HG02763 (cell line): ENCODE results near the gene CECR2.
"Not testable (repeated sequence)": the region's sequence is repeated elsewhere in the genome, so short reads cannot be mapped to it uniquely, and the experiment has no call there.

Experiments used
- ATAC-seq: cut with Tn5 transposase; IDR thresholded peaks from one replicate; pipeline ENCODE4 v1.9.1; 2021; ENCODE audit warnings: mild to moderate bottlenecking, moderate library complexity; ENCODE audit not compliant: unreplicated experiment

Gene CECR2

DNA sequence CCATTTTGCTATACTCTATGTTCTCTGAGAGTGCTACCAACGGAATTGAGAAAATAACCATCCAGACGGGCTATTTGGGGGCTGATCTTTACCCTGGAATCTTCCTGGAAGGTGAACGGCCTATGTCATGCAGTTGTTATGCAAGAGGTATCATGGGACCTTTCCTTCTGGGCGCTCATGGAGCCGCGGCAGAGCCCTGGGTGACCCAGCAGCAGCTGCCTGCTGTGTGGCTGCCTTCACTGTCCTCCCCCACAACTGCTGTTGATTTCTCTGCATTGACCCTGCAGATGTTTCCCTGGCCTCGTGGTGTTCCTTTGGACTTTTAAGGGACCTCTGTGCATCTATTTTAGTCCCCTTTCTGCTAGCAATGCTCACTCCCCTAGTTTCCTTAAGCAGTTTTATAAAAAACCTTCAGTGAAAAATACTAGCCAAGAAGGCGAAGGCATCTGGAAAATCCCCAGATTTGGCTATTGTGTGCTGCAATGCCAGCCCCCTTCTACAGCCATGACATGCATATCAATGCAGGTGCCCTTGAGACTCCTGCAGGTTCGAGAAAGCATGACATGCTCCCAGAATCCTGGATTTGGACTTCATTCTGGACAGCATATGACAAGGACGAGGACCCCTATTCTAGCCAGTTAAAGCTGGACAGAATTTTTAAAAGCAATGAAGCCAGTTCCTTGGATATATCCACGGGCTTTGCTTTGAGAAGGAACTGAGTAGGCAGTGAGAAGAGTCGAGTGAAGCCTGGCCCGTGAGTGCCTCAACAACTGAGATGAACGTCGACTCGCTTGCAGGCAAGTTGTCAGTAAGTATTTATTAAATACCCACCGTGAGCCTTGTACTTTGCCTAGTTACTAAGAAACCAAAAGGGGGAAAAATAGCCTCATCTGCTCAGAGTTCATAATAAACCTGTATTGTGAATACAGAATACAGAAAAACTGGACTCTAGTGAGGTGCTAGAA is 193.9 kb downstream of the CECR2 start, which contains the start of gene SLC25A18:
SLC25A18 (plus strand) TSS at position 593 of the 965 bp plus-strand sequence. CDS start 16,447 bp downstream, outside the sequence.
- ATAC-seq, result no peak

DNA sequence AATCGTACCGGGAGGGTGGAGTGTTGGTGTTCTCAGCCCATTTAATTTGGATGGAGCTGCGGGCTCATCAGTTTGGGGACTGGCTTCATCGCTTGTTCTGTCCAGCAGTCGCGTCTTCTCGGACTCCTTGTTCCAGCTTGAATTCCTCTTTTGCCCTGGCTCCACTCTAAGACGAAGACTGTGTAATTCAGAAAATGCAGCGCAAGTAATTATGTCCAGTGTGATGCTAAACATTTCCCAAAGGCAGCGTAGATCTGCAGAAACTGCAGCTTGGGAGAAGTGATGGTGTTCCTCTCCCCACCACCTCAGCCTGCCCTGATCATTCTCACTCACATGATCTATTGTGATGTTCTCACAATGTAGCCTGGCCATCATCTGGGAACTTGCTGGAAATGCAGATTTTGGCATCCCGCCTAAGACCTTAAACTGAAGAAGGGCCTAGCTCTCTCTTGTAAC is 194.7 kb downstream of the CECR2 start:
- ATAC-seq, result no peak

DNA sequence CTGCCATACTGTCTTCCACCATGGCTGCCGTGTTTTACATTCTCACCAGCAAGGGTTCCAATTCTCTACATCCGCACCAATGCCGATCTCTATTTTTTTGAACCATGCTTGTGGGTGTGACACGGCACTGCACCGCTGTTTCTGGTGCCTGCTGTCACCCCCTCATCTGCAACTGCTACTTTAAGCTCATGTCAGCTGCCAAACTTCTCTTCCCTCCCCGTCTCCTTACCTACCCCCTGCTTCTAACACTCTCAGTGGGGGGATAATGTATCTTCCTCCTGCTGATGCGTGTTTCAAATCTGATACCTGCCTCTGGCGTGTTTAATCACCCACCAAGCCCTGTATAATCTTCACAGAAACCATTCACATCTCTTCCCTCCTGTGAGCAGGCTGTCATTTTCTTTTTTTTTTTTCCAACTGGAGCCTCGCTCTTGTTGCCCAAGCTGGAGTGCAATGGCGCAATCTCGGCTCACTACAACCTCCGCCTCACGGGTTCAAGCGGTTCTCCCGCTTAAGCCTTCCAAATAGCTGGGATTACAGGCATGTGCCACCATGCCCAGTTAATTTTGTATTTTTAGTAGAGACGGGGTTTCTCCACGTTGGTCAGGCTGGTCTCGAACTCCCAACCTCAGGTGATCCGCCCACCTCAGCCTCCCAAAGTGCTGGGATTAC is 196.9 kb downstream of the CECR2 start:
- not testable (repeated sequence) for ATAC-seq

DNA sequence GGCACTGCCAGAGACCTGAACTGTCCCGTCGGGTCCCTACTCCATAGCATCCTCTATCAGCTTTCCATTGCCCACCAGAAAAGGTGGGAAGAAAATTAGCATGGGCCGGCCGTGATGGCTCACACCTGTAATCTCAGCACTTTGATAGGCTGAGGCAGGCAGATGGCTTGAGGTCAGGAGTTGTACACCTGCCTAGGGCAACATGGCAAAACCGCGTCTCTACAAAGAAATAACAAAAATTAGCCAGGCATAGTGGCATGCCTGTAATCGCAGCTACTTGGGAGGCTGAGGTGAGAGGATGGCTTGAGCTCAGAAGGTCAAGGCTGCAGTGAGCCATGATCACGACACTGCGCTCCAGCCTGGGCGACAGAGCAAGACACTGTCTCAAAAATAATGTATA is 197.5 kb downstream of the CECR2 start:
- ATAC-seq, result no peak

DNA sequence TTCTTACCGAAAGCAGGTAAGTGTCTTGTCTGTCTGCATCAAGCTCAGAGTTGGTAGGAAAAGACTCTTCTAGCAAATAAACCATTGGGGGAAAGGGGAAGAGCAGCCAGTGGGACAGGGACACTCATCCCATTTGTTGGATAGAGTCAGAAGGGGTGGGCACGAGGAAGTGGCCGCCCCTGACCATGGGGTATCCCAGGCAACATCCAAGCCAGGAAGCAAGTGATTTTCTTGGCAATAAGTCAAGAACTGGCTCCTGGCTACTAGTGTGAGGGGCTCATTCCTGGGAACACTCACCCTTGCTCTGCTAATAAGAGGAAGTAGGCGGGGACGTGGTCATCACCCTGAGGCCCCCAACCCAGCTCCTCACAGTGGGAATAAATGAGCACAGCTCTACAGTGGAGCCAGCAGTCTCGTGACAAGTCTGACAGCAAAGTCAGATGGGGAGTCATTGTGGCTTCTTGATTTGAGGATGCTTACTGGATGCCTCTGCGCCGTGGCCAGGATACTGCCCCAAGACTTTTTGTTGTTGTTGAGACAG is 200.8 kb downstream of the CECR2 start:
- no peak for ATAC-seq

DNA sequence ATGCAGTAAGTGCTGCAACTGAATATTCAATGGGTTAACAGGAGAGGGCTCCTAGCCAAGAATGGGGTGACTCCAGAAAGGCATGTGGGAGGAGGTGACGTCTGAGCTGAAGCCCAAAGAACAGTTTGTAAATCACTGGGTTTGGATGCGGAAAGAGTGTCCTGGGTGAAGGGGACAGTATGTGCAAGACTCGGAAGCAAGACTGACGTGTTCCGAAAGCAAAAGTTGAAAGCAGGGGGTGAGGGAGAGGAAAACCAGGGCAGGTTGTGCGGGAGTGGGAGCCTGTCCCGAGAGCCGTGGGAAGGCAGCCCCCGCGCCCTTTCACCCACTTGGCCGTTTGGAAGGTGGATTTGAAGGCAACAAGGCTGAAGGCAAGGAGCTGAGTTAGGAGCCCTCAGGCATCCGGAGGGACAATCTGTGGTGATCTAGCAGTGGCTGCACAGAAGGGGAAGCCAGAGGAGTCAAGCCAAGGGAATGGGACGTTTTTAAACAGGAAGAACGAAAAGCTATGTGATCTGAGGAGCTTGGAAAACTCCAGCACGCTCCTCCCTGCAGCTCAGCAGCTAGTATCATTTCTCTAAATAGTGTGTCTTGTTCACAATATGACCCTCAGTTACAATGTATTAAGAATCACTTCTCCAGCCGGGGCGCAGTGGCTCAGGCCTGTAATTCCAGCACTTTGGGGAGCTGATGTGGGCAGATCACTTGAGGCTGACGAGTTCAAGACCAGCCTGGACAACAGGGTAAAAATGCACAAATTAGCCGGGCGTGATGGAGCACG is 201.8 kb downstream of the CECR2 start:
- ATAC-seq, result no peak

DNA sequence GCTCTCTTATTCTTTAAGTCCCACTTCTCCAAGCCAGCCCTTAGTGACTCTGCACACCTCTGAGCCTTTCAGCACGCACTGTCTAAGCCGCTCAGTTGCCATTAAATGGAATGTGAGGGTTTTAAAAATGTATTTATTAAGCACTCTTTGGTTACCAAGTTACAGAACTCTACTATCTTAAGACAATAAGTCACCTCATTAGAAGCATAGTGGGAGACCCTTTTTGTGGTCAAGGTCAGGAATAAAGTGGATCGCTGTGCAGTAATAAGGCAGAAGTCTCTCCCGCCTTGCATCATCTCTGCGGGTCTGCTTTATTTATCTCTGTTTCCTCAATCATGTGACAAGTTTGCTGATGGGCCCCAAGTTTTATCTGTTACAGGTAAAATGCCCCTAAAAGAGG is 205.9 kb downstream of the CECR2 start:
- ATAC-seq, result no peak

DNA sequence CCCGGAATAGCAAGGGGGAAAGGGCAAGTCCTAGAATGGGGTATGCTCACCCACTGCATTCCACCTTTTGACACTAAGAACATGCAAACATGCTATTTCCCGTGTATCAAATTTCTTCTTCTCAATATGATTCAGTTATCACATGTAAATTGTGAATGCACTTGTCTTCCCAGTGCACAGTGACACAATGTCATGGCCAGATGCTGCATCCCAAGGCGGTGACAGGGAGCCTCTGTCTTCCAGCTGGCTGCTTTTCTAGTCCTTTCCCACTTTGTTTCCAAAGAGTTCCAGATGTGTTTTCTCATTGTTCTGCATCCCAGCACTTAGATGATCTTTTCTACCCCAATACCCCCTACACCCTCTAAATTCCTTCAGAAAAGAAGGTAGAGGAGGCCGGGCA is 206.4 kb downstream of the CECR2 start:
- ATAC-seq, result no peak

DNA sequence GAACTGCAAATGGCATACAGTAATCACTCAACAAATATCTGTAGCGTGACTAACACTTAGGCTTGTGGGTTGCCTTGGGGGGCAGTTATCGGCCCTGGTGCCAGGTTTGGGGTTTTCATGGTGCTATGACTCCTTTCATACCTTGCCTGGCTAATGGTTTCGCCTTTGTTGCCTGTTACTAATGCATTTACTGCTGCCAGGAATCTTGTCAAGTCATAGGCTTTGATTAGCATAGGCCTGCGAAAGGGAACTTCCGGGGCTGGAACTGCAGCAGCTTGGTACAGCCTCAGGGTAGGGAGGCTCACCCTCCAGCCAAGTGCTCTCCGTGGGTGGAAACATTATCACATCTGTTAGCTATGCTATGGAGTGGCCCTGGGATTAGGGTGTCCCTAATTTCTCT is 207.2 kb downstream of the CECR2 start:
- ATAC-seq, result no peak

DNA sequence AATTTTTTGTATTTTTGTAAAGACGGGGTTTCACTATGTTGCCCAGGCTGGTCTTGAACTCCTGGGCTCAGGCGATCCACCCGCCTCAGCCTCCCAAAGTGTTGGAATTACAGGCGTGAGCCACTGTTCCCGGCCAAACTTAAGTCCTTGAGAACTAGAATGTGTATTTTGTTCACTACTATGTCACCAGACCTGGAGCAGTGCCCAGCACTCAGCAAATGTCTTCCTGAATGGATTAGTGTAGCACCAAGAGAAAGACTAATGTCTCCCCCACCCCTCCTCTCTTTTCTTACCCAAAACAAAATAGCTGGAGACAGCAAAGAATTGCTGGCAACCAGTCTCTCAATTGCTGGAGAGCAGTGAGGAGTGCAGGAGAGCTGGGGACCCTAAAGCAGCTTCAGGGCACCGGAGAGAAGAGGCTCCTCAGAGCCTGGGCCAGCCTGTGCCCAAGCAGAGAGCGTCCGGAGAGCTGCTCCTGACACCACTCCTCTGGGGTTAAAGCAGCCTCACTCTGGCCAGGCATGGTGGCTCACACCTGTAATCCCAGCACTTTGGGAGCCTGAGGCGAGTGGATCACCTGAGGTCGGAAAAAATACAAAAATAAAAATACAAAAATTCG is 209.0 kb downstream of the CECR2 start:
- ATAC-seq, result no peak

DNA sequence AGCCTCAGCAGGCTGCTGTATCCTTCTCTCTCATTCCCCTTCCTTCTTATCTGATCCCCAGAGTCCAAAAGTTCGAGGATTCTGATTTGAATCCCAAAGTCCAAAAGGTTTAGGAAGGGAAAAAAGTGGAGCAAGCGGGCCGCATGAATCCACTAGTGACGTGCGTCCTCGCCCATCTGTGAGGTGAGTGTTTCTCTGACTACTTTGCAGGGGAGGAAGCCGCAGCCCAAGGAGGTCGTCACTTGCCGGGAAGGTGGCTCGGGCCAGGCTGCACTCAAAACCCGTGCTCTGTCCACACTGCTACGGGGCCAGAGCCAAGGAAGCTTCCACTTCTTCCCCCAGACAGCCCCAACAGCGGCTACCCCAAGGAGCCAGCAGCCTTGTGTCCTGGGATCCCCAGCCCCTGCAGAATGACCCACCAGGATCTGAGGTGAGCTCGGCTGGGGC is 210.3 kb downstream of the CECR2 start:
- no peak for ATAC-seq

DNA sequence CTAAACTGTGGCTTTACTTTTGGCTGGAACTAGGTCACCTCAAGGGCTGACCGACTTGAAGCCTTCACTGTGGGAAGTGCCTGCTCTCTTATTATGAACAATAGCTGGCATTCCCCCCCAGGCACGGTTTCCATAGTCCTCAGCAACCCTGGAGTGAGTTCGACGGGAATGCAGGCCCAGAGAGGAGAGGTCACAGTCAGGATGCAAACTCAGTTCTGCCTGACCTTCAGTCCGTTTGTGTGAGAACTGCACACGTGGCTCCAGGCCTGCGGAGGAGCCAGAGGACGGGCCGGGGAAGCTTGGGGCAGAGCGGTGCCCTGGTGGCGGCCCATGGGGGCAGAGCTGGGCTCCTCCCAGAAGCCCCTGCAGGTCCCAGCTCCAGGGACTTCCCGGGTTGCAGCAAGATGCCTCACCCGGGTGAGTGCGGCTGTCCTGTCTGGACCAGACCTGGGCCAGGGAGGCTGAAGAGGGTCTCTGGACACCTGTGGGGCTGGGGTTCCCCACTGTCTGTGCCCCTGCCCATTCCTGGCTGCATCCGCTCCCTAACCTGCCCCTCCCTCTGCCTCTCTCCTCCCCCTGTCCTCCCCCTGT is 211.3 kb downstream of the CECR2 start:
- no peak for ATAC-seq

DNA sequence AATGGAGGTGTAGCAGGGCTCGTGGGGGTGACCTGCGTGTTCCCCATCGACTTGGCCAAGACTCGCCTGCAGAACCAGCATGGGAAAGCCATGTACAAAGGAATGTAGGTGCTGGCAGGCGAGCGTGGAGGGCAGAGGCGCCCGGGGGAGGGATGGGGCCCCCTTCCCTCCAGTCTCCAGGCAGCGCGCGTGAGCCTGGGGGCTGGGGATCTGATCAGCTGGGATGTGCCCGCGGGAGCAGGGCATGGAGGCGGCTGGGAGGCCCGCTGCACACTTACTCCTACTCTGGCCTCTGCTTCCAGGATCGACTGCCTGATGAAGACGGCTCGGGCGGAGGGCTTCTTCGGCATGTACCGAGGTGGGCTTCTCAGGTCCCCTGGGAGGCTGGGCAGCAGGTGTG is 211.8 kb downstream of the CECR2 start:
- ATAC-seq, result no peak

DNA sequence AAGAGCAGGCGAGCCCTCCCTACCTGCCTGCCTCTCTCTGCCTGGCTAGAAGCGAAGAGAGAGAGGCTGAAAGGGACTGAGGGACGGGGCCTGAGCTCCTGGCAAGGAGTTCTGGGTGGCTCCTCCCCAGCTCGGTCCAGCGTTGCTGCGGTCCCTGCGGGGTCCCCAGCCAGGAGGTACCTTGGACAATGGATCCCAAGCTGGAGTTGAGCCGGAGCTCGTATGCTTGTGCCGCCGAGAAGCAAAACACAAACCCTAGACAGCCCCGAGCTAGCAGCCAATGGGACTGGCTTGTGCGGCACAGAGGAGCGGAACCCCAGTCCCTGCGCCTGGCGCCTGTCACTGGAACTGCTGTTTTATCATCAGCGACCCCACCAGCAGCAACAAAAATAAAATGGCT is 212.4 kb downstream of the CECR2 start:
- no peak for ATAC-seq

DNA sequence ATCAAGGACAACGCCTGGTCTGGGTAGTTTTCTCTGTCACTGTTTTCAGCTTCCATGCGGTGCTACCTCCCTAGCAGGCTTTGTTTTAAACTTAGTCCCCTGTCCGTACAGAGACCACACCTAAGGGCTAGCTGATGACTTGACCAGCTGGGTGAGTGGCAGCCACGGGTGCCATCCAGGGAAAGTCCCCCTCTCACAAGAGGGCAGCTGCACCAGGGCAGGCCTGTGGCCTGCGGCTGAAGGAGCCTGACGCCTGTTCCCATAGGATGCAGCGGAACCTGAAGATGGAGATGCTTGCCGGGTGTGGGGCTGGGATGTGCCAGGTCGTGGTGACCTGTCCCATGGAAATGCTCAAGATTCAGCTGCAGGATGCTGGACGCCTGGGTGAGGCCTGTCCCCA is 213.9 kb downstream of the CECR2 start:
- ATAC-seq, result no peak

DNA sequence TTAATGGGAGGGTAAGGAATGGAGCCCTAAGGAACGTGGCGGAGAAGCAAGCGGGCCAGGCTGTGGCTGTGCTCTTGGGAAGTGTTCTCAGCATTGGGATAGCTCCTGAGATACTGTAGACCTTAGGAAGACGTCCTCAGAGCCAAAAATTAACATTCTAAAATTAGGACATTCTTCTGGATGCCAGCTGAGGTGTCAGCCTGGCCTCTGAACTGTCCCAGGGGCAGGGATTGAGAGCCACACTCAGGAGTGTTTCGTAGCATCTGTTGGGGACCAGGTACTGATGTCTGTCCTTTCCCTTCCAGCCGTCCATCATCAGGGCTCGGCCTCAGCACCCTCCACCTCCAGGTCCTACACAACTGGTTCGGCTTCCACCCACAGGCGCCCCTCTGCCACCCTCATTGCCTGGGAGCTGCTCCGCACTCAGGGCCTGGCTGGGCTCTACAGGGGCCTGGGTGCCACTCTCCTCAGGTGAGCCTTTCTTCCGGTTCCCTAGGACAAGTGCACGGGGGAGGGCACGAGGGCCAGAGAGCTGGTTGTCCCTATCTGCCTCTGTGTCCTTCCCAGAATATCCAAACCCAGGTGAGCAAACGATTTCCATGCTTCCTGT is 217.7 kb downstream of the CECR2 start:
- ATAC-seq, result no peak

DNA sequence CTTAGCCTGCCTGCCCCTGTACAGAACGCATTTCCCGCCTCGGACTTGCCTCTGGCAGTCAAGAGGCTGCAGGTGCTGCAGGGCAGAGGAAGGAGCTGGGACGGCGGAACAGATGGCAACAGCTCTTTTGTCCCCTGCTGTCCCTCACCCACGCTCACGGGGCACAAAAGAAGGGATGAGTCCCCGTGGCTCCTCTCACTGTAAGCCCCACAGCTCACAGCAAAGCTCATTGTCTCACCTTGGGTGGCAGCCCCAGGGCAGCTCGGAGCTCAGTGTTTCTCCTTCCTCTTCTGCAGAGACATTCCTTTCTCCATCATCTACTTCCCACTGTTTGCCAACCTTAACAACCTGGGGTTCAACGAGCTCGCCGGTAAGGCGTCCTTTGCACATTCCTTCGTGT is 218.4 kb downstream of the CECR2 start:
- no peak for ATAC-seq

DNA sequence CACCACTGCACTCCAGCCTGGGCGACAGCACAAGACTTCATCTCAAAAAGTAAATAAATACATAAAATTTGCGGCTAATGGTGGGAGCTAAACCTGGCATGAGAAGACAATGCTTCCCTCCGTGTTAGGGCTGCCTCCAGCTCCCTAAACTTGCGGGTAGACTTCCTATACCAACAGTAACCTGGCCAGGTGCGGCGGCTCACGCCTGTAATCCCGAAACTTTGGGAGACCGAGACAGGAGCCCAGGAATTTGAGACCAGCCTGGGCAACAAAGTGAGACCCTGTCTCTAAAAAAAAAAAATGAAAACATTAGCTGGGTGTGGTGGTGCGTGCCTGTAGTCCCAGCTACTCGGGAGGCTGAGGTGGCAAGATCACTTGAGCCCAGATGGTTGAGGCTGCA is 219.3 kb downstream of the CECR2 start:
- ATAC-seq, result no peak

DNA sequence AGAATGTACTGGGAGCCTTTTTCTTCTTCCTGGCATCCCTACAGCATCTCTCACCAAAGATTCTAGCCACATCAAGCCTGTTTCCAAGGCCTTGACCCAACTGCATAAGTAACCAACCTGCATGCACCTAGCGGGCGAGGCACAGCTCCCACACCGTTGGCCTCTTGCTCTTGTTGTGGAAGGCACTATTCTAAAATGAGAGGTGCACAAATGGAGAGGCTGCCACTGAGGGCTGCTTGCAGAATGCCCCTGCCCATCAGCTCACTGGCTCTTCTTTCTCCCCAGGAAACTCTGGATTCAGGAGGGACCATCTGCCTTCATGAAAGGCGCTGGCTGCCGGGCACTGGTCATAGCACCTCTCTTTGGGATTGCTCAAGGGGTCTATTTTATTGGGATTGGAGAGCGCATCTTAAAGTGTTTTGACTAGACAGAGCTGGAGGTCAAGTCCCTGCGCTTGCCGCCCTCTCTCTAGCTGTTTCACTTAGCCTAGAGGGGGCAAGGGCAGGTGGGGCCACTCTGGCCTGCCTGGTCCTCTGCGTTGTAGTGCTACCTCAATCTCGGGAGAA is 220.6 kb downstream of the CECR2 start:
- no peak for ATAC-seq
